ENCODE results near the gene SNRK. TPM values are rescaled to one million over a fixed set of nuclear protein-coding genes. Genes with fewer than 3 reads are reported as not detected.

Gene SNRK
- total RNA-seq, 1 experiment from 2014 or later: 11.8 TPM

GRCh38 chr3:43361077-43361476, 74.7 kb downstream of the SNRK start:
- in situ Hi-C loops (cut with HindIII; ENCODE audit: low pct_unique_long_range_greater_than_20kb, low sequenced_read_pairs): no loop called here
- no peak for DNase-seq (ENCODE audit: low read depth)

DNA sequence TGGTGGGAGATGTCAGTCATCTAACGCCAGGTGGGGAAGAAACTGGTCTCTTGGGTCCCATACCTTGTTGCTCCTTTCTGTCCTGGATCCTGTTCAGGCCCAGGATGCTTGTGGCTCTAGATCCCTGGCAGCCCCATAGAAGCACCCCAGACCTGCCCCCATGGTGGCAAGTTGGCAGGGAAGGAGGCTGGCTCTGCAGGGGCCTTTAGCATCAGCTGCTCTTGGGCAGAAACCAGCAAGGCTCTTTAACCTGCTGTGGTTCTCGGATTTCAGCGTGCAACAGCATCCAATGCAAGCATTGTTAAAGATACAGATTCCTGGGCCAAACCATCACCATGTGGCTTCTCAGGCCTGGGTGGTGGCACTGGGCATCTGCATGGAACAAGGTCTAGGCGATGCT, 75.8 kb downstream of the SNRK start:
- no peak for DNase-seq (ENCODE audit: low read depth)
- in situ Hi-C loops (cut with HindIII; ENCODE audit: low pct_unique_long_range_greater_than_20kb, low sequenced_read_pairs): no loop called here

GRCh38 chr3:43362961-43363360, 76.6 kb downstream of the SNRK start:
- no peak for DNase-seq (ENCODE audit: low read depth)
- in situ Hi-C loops (cut with HindIII; ENCODE audit: low pct_unique_long_range_greater_than_20kb, low sequenced_read_pairs): no loop called here

GRCh38 chr3:43363621-43364266, 77.4 kb downstream of the SNRK start:
- DNase-seq (ENCODE audit: low read depth): no peak
- in situ Hi-C loops (cut with HindIII; ENCODE audit: low pct_unique_long_range_greater_than_20kb, low sequenced_read_pairs): no loop called here

GRCh38 chr3:43364494-43364893, 78.2 kb downstream of the SNRK start:
- in situ Hi-C loops (cut with HindIII; ENCODE audit: low pct_unique_long_range_greater_than_20kb, low sequenced_read_pairs): no loop called here
- no peak for DNase-seq (ENCODE audit: low read depth)

DNA sequence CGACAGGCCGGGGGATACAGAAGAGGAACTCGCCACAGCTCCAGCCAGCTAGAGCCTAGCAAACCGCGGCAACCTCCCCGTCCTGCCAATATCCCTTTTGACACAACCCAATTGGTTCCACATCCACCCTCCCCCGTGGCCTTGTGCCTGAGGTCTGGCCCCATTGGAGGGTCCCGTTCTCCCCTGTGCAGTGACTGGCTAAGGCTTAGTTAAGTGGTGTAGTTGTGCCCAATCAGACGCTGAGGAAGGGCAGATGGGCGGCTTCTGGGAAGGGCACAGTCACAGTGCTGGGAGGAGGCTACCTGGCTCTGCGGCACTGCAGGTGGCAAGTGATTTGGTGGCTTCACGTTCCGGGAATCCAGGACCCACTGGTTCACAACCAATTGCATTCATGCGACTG, 78.6 kb downstream of the SNRK start:
- in situ Hi-C loops (cut with HindIII; ENCODE audit: low pct_unique_long_range_greater_than_20kb, low sequenced_read_pairs): no loop called here
- DNase-seq (ENCODE audit: low read depth): no peak

- in situ Hi-C loops (cut with HindIII; ENCODE audit: low pct_unique_long_range_greater_than_20kb, low sequenced_read_pairs): no loop called here
Observed at GRCh38 chr3:43365601-43366305, 79.4 kb downstream of the SNRK start.

DNA sequence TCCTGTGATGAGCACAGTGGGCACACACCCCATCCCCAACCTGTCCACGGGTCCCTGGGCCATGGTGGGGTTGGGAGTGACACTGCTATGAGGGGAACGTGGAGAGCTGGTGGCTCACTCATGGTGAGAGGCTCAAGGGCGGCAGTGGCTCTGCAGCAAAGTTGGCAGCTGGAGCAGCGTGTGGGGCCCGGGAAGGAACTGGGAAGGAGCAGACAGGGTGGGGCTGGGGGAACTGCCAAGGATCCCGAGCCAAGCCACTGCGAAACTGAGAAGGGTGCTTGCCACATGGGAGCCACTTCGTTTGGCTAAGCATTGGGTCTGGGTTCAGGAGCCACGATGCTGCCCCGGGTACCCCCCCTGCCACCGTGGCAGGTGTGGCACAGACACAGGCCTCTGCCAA, 80.1 kb downstream of the SNRK start:
- DNase-seq (ENCODE audit: low read depth): no peak
- in situ Hi-C loops (cut with HindIII; ENCODE audit: low pct_unique_long_range_greater_than_20kb, low sequenced_read_pairs): no loop called here

More at GRCh38 chr3:43365601-43366305, 79.4 kb downstream of the SNRK start:
- DNase-seq (ENCODE audit: low read depth): no peak

GRCh38 chr3:43366885-43367284, 80.5 kb downstream of the SNRK start:
- no peak for DNase-seq (ENCODE audit: low read depth)
- in situ Hi-C loops (cut with HindIII; ENCODE audit: low pct_unique_long_range_greater_than_20kb, low sequenced_read_pairs): no loop called here

- no peak for DNase-seq (ENCODE audit: low read depth)
- in situ Hi-C loops (cut with HindIII; ENCODE audit: low pct_unique_long_range_greater_than_20kb, low sequenced_read_pairs): no loop called here
Observed at GRCh38 chr3:43369404-43370292, 83.3 kb downstream of the SNRK start.

DNA sequence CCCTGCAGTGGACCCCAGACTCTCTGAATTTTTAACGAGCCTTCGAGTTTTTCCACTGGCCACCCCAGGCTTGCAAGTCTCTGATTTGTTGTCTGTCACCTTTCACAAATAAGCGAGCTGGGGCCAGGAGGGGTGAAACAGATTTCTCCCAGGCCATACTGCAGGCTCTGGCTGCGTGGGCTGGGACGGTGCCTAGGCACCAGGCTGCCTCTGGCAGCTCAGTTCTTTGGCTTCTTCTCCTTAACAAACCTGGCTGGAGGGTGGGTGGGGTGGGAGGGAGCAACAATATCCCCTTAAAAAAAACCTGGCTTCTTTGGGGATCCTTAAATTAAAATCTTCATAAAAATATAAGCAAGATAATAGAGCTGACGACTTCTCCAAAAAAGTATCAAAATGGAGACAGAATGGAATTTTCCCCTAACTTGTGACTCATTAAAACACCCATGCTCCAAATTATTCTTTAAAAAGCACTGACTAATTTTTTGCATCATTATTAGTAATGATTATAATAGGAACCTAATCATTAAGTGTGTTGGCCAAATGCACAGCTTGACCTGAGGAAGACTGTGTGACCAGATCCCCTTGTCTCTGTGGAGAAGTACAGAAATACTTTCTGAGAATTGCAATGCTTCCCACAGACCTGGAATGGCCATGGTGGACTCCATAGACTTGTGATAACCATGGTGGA, 84.1 kb downstream of the SNRK start:
- in situ Hi-C loops (cut with HindIII; ENCODE audit: low pct_unique_long_range_greater_than_20kb, low sequenced_read_pairs): no loop called here
- DNase-seq (ENCODE audit: low read depth): no peak

DNA sequence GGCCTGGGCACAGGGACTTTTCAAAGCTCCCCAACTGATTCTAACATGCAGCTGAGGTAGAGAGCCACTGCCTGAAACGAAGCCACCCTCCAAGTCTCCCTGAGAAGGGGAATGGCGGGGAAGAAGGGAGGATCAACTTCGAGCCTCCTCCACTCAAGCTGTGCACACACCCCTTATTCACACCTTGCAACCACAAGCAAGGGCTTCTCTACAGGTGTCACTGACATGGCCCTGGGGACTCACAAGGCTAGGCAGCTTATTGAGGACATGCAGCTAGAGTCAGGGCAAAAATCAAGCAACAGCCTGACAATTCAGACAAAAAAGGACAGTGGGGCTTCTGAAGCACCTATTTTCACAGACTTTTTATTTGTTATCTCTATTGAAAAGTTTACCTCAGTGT, 85.2 kb downstream of the SNRK start:
- no peak for DNase-seq (ENCODE audit: low read depth)
- in situ Hi-C loops (cut with HindIII; ENCODE audit: low pct_unique_long_range_greater_than_20kb, low sequenced_read_pairs): no loop called here

- no peak for DNase-seq (ENCODE audit: low read depth)
- in situ Hi-C loops (cut with HindIII; ENCODE audit: low pct_unique_long_range_greater_than_20kb, low sequenced_read_pairs): no loop called here
Observed at GRCh38 chr3:43372007-43372740, 85.8 kb downstream of the SNRK start.

DNA sequence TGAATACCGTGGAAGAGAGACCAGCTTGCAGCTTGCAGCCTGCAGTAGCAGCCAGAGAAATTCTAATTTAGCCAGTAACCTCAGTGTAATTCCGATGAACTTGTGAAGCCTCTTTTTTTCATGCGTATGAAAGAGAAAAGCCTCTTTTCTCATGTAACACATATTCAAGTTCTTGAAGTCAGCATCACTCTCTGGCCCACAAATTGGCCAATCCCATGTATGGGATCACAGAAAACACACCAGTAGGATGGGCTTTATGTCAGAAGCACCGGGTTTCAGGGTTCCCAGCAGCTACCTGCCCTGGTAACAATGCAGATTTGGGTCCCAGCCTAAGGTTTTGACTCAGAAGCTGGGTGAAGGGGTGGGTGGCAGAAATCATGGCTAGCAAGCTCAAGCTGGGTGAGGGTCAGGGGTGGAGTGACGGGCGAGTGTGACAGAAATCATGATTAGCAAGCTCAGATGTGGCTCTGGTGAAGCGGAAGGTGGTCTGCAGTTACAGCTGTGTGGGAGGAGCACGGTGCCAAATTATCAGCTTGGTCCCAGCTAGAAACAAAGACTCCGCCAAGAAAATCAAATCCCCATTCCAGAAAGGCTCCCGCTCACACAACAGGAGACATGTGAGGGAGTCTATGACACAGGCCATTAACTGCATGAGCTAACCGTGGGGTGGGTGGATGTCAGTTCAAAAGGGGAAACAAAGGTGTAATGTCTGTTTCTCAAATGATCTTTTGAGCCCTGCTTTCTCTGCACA, 86.6 kb downstream of the SNRK start:
- in situ Hi-C loops (cut with HindIII; ENCODE audit: low pct_unique_long_range_greater_than_20kb, low sequenced_read_pairs): no loop called here
- DNase-seq (ENCODE audit: low read depth): no peak

DNA sequence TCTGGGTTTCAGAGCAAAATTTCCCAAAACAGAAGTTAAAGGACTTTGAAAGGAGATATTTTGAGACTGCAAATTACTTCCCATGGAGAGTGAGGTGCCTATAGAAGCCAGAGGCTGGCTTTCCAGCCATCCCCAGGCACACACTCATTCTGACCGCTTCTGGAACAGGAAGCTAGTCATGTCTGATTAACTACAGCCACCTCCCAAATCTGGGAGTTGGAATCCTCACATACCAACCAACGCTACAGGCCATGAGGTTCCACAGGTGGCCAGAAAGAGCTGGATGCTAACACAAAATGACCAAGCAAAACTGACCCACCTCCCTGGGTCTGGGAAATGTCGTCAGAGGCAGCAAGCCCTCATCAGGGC, 87.2 kb downstream of the SNRK start:
- no peak for DNase-seq (ENCODE audit: low read depth)
- in situ Hi-C loops (cut with HindIII; ENCODE audit: low pct_unique_long_range_greater_than_20kb, low sequenced_read_pairs): no loop called here

DNA sequence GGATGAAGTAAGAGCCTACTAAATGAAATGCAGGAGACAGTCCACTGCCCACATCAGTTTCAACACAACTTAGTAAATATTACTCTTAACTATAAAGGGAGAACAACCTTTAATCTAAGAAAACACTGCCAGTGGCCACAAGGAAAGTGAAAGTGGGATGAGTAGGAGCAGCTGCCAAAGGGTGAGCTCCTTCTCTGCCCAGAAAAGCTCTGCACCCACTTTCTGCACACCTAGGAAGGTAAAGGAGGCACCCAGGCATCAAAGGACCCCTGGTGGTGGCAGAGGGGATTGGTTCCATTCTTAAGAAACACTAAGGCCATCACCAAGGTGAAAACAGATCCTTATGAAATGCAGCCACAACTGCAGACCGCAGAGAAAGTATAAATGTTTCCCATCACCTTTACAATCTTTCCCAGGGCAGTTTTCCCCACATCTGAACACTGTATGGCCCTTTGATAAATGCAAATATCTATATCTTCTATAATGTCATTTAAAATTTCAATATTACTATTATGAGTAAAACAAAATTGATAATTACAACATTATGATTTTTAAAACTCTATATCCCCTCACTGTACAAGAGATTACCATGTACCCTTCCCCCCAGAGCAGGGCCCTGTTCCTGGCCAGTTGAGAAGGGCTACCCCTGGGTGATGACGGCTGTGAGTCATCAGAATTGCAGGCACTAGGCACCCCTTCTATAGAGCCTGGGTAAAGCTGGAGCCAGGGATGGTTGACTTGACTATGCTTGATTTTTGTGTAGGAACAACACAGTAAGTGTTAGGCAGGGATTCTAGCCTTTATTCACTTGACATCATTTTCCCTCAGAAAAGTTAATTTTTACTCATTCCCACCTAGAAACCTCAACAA, 92.0 kb downstream of the SNRK start:
- in situ Hi-C loops (cut with HindIII; ENCODE audit: low pct_unique_long_range_greater_than_20kb, low sequenced_read_pairs): no loop called here
- no peak for DNase-seq (ENCODE audit: low read depth)

GRCh38 chr3:43379343-43379742, 93.0 kb downstream of the SNRK start:
- in situ Hi-C loops (cut with HindIII; ENCODE audit: low pct_unique_long_range_greater_than_20kb, low sequenced_read_pairs): no loop called here
- no peak for DNase-seq (ENCODE audit: low read depth)
